Loucy (cell line): ENCODE data around the gene ZNF853.

Experiments used
- H2AFZ ChIP-seq: fragments of 200-600 bp; sonication (generic); 2 replicates; pipeline ENCODE4 v1.6.0; 2016; ENCODE audit warnings: antibody characterized with exemption, mild to moderate bottlenecking, low read length, moderate library complexity
- H3F3A ChIP-seq: fragments of 200-600 bp; 2 replicates; pipeline ENCODE4 v1.6.0; 2016; ENCODE audit warnings: antibody characterized with exemption, low read depth, mild to moderate bottlenecking
- H3K27me3 ChIP-seq: fragments of 200-600 bp; sonication (generic); 2 replicates; pipeline ENCODE4 v1.6.1; 2014; ENCODE audit warnings: low read length, mild to moderate bottlenecking; ENCODE audit not compliant: insufficient read depth, poor library complexity, severe bottlenecking
- H3K36me3 ChIP-seq: fragments of 200-600 bp; sonication (generic); 2 replicates; pipeline ENCODE4 v1.6.1; 2016; ENCODE audit warnings: low read length; ENCODE audit not compliant: insufficient read depth
- H3K4me1 ChIP-seq: fragments of 200-600 bp; sonication (generic); 2 replicates; pipeline ENCODE4 v1.5.1; 2014; ENCODE audit warnings: low read length, mild to moderate bottlenecking; ENCODE audit not compliant: insufficient read depth, poor library complexity, severe bottlenecking
- H3K4me2 ChIP-seq: fragments of 200-600 bp; sonication (generic); 2 replicates; pipeline ENCODE4 v1.6.0; 2014; ENCODE audit warnings: antibody characterized with exemption, low read length, low read depth, mild to moderate bottlenecking; ENCODE audit not compliant: poor library complexity, severe bottlenecking
- H3K4me3 ChIP-seq: fragments of 200-600 bp; sonication (generic); 2 replicates; pipeline ENCODE4 v1.5.1; 2014; ENCODE audit warnings: low read length, mild to moderate bottlenecking, mixed read lengths; ENCODE audit not compliant: poor library complexity, severe bottlenecking
- H3K79me2 ChIP-seq: fragments of 200-600 bp; sonication (generic); 2 replicates; pipeline ENCODE4 v1.6.1; 2014; ENCODE audit warnings: low read length; ENCODE audit not compliant: insufficient read depth
- H3K9ac ChIP-seq: fragments of 200-600 bp; sonication (generic); 2 replicates; pipeline ENCODE4 v1.6.0; 2014; ENCODE audit warnings: mild to moderate bottlenecking, low read depth, low read length, moderate library complexity; ENCODE audit not compliant: poor library complexity, severe bottlenecking
- H3K9me2 ChIP-seq: fragments of 200-600 bp; sonication (generic); replicated peaks from 2 replicates; pipeline ENCODE4 v1.6.1; 2016; ENCODE audit warnings: low read depth, low read length, mixed read lengths
- H3K9me3 ChIP-seq: fragments of 200-600 bp; sonication (generic); 2 replicates; pipeline ENCODE4 v1.6.1; 2014; ENCODE audit warnings: mild to moderate bottlenecking, antibody characterized with exemption, low read length, low read depth; ENCODE audit not compliant: insufficient read depth
- H4K20me1 ChIP-seq: fragments of 200-600 bp; sonication (generic); 2 replicates; pipeline ENCODE4 v1.6.0; 2014; ENCODE audit warnings: antibody characterized with exemption, low read length, mild to moderate bottlenecking; ENCODE audit not compliant: insufficient read depth, poor library complexity, severe bottlenecking
- CTCF ChIP-seq: fragments of 200-600 bp; sonication (generic); conservative IDR thresholded peaks from 2 replicates; pipeline ENCODE4 v1.5.1; 2014; ENCODE audit warnings: mild to moderate bottlenecking, antibody characterized with exemption, low read length
- EZH2phosphoT487 ChIP-seq: fragments of 200-600 bp; IDR thresholded peaks from 2 replicates; pipeline ENCODE4 v1.6.1; 2018; ENCODE audit warnings: antibody characterized with exemption, mild to moderate bottlenecking, moderate library complexity, borderline replicate concordance

ZNF853 gene

GRCh38 chr7:6654113-6654841 lies 38.9 kb downstream of the ZNF853 start:
- H3F3A ChIP-seq = no peaks in the 10 kb centered on the region
- H2AFZ ChIP-seq = no peak overlapping the region
- no peak overlapping the region for H3K4me2 ChIP-seq
- peaks cover 28% of the 10 kb centered on the region; the same call in 1 of the 2 replicates for H3K36me3 ChIP-seq
- peaks cover 3% of the 10 kb centered on the region; the same call in 1 of the 2 replicates for H3K79me2 ChIP-seq
- no peak overlapping the region for H3K9ac ChIP-seq
- no peaks in the 10 kb centered on the region for H3K27me3 ChIP-seq
- H4K20me1 ChIP-seq = no peaks in the 10 kb centered on the region
- no peaks in the 10 kb centered on the region for H3K9me2 ChIP-seq
- H3K9me3 ChIP-seq = no peaks in the 10 kb centered on the region
- no peaks in the 10 kb centered on the region for H3K4me1 ChIP-seq
- no peak overlapping the region for H3K4me3 ChIP-seq
- no peak for TF ChIP-seq EZH2phosphoT487
- no peak for TF ChIP-seq CTCF

- no peaks in the 10 kb centered on the region for H3K27me3 ChIP-seq
- no peaks in the 10 kb centered on the region for H3K4me1 ChIP-seq
- H3K9me2 ChIP-seq = no peaks in the 10 kb centered on the region
- no peak overlapping the region for H2AFZ ChIP-seq
- TF ChIP-seq EZH2phosphoT487 (no peak), CTCF (no peak)
- H3F3A ChIP-seq = no peaks in the 10 kb centered on the region
- H4K20me1 ChIP-seq = no peaks in the 10 kb centered on the region
- H3K36me3 ChIP-seq = peaks cover 28% of the 10 kb centered on the region; the same call in 1 of the 2 replicates
- no peak overlapping the region for H3K9ac ChIP-seq
- H3K4me2 ChIP-seq = no peak overlapping the region
- no peaks in the 10 kb centered on the region for H3K9me3 ChIP-seq
- no peaks in the 10 kb centered on the region for H3K79me2 ChIP-seq
- H3K4me3 ChIP-seq = no peak overlapping the region
These were observed 39.6 kb downstream of the ZNF853 start for GRCh38 chr7:6654842-6655610.

- Histone ChIP-seq H3K79me2 (no peaks in the 10 kb centered on the region), H3K4me1 (no peaks in the 10 kb centered on the region), H4K20me1 (no peaks in the 10 kb centered on the region), H3F3A (no peaks in the 10 kb centered on the region), H3K9ac (no peak overlapping the region), H3K27me3 (no peaks in the 10 kb centered on the region), H3K9me3 (no peaks in the 10 kb centered on the region), H2AFZ (no peak overlapping the region), H3K36me3 (peaks cover 23% of the 10 kb centered on the region; the same call in 1 of the 2 replicates), H3K4me3 (no peak overlapping the region), H3K9me2 (no peaks in the 10 kb centered on the region), H3K4me2 (no peak overlapping the region)
- TF ChIP-seq EZH2phosphoT487 (no peak), CTCF (no peak)
These were observed 40.4 kb downstream of the ZNF853 start for GRCh38 chr7:6655636-6656385.
